ENCODE measurements around the gene CTNNA3.

The CTNNA3 gene

DNA sequence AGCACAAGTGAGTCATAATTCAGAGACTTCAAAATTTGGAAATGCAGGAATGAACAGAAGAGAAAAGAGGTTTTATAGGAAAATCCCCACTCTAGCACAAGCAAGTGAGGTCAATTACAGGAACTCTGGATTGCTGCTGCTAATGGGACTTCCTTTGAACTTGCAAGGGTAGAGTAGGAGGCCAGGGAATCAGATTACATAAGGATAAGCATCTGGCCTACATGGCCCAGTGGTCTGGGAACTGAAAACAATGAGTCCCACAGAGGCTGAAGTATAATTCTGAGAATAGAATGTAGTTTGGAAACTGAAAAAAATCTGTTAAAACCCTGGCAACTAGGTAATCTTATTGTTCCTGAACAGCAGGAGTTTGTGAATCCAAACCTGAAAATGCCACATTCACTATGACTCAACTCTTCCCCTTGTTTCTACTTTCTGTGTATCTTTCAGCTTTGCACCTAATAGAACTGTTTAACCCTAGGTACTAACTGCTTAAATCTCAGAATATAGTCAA lies 66.5 kb downstream of the CTNNA3 start:
- no peak overlapping the region for H3K4me3 ChIP-seq (ENCODE audit: low read depth, low read length)
- no peak for TF ChIP-seq CTCF (IDR thresholded peaks at IDR 0.05; ENCODE audit: low read depth, low read length)

GRCh38 chr10:67622984-67623383 lies 73.0 kb downstream of the CTNNA3 start:
- H3K4me3 ChIP-seq (ENCODE audit: low read depth, low read length): no peak overlapping the region
- no peak for TF ChIP-seq CTCF (IDR thresholded peaks at IDR 0.05; ENCODE audit: low read depth, low read length)

DNA sequence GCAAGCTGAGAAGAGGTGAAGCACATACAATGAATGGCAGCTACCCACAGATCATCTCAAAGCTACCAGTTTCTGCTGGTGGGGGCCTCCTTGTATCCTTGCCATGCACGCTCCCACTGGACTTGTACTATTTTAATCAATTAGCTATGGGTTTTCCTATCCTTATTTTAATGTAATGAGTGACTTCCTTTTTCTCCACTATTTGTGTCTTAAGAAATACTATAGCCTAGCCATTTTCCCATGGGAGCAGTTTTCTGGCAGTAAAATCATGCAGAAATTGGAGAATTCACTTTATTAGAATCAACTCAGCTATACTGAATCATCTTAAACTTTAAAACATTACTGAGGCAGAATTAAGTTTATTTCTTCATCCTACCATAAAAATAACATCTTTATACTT lies 73.5 kb downstream of the CTNNA3 start:
- no peak overlapping the region for H3K4me3 ChIP-seq (ENCODE audit: low read depth, low read length)
- no peak for TF ChIP-seq CTCF (IDR thresholded peaks at IDR 0.05; ENCODE audit: low read depth, low read length)

DNA sequence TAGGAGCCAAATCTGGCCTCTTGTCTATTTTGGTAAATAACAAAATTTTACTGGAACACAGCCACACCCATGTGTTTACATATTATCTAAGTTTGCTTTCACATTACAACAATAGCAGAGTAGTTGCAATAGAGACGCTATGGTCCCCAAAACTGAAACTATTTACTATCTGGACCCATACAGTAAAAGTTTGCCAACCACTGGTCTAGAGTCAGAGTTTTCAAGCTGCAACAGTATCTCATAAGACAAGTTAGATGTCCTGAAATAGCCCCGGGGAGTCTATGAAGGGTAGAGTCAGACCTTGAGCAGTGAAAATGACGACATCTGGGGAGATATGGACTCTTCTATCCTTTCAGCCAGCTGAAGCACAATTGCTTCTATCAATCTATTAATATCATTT lies 74.2 kb downstream of the CTNNA3 start:
- TF ChIP-seq CTCF (IDR thresholded peaks at IDR 0.05; ENCODE audit: low read depth, low read length): no peak

GRCh38 chr10:67618116-67618515 lies 77.9 kb downstream of the CTNNA3 start:
- no peak for TF ChIP-seq CTCF (IDR thresholded peaks at IDR 0.05; ENCODE audit: low read depth, low read length)
- no peak overlapping the region for H3K4me3 ChIP-seq (ENCODE audit: low read depth, low read length)

More for the DNA sequence above, 74.2 kb downstream of the CTNNA3 start:
- H3K4me3 ChIP-seq (ENCODE audit: low read depth, low read length): no peak overlapping the region

DNA sequence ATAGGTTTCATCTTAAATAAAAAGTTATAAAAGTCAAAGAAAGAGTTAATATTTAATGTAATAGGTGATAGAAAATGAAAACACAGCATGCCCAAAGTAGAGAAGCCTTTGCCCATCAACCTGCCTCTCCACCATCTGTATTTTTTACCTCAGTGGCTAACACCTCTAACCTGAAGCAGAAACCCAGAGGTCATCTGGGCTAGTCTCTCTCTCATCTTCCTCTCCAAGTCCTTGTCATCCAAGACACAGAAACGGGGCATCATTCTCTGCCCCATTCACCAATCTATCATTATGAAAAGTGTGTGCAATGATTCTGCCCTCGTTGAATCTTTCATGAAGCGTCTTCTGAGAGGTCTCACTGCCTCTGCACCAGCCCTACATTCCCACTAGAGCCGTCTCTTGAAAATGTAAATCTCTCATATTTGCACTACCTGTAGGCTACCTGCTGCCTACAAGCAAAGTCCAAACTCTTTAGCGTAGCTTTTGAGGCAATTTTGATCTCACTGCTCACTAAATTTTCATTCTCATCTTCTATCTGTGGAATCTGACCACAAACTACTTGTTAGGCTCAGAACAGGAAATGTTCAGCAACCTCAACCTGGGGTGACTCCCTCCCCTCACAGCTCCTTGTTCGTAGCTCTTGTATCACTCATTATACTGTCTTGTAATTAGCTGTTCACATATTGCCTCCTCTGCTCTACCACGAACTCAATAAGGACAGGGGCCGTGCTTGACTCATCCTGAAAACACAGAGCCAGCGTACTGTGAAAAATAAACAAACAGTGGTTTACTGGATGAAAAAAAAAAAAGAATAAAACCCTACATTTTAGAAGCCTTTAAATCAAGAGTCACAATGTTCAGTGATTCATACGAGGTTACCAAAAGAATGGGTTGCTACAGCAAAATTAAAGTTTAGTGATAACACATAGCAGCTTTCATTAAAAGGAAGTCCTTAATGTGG lies 83.1 kb downstream of the CTNNA3 start:
- TF ChIP-seq CTCF (IDR thresholded peaks at IDR 0.05; ENCODE audit: low read depth, low read length): no peak
- H3K4me3 ChIP-seq (ENCODE audit: low read depth, low read length): no peak overlapping the region

DNA sequence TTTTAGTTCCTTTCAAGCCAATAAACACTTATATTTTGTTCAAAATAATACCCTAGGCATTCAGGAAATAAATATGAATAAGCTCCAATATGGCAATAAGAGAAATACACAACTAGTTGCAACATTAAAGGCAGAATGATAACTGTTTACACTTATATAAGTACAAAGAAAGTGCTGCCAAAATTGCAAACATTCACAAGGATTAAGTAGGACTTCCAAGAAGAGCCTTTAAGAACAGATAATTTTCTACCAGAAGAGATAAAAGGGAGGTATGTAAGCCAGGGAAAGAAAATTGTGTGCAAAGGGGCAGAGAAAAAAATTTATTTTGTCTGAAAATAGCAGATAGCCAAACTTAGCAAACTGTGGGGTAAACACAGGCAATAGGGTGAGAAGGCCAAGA lies 83.8 kb downstream of the CTNNA3 start:
- TF ChIP-seq CTCF (IDR thresholded peaks at IDR 0.05; ENCODE audit: low read depth, low read length): no peak
- H3K4me3 ChIP-seq (ENCODE audit: low read depth, low read length): no peak overlapping the region
